Cardiac septum (tissue), 1 donor: Measurements from ENCODE around the gene VPS4B. TPM values are rescaled to one million over a fixed set of nuclear protein-coding genes. Genes with fewer than 3 reads are reported as not detected.
"Not testable (repeated sequence)": the region's sequence is repeated elsewhere in the genome, so short reads cannot be mapped to it uniquely, and the experiment has no call there.

Source experiments
- DNase-seq: peaks from one replicate; pipeline ENCODE4 v3.0.0-alpha.2; 2020; ENCODE audit warnings: low spot score
- intact Hi-C: fragments of 100-400 bp; cut with DNase I; formaldehyde crosslinking; loops from one replicate; pipeline ENCODE4 v1.14.0; 2022
- long read RNA-seq: library from polyadenylated mRNA; unstranded; transcript quantifications from one replicate; pipeline ENCODE4 v2.0.0, GENCODE V29; 2021
- total RNA-seq: library from RNA; stranded (reverse); fragmentation: NEBNext Ultra II Directional; extraction: Animal tissue kit (Norgen Biotek cat#: 25700); gene quantifications from one replicate; pipeline ENCODE4 v1.2.1, GENCODE V29; 2021
- donor health status: DM: no; HTN: no; CAD: no.

VPS4B gene
- 22.4 TPM for total RNA-seq
- long read RNA-seq, transcript VPS4B-201 (11 exons, 3,324 nt): major isoform, 37 of 43 reads
- long read RNA-seq, partial matches to known transcripts: 1 of 43 reads
- long read RNA-seq, other reads (novel, unspliced or antisense): 5 of 43 reads

- intact Hi-C loops: loop anchor here (1.0 kb wide), 1 partner anchor 56 kb away; no protein-coding TSS in a partner anchor
- peak; percentile 100 for DNase-seq
These were observed at the start of gene VPS4B for GRCh38 chr18:63422087-63422863. Gene VPS4B, minus strand, starts transcription at chr18:63422476. Its CDS starts 217 bp downstream, at chr18:63422259.

GRCh38 chr18:63470751-63471150, 48.5 kb upstream of the VPS4B start:
- intact Hi-C loops: no loop called here
- DNase-seq: no peak

- DNase-seq: no peak
- intact Hi-C loops: no loop called here
These were observed 46.3 kb upstream of the VPS4B start for GRCh38 chr18:63468575-63468974.

GRCh38 chr18:63467699-63468098, 45.4 kb upstream of the VPS4B start:
- DNase-seq: no peak
- intact Hi-C loops: no loop called here

GRCh38 chr18:63465059-63465458, 42.8 kb upstream of the VPS4B start:
- intact Hi-C loops: no loop called here
- no peak for DNase-seq

- intact Hi-C loops: no loop called here
- DNase-seq: no peak
These were observed 42.2 kb upstream of the VPS4B start for GRCh38 chr18:63464434-63464833.

GRCh38 chr18:63460414-63460813, 38.1 kb upstream of the VPS4B start:
- intact Hi-C loops: no loop called here

GRCh38 chr18:63457977-63458376, 35.7 kb upstream of the VPS4B start:
- intact Hi-C loops: no loop called here
- DNase-seq: no peak

More at GRCh38 chr18:63460414-63460813, 38.1 kb upstream of the VPS4B start:
- DNase-seq: no peak

- intact Hi-C loops: no loop called here
- DNase-seq: no peak
These were observed 32.2 kb upstream of the VPS4B start for GRCh38 chr18:63454497-63454896.

- DNase-seq, intact Hi-C loops: not testable (repeated sequence)
These were observed 30.5 kb upstream of the VPS4B start for GRCh38 chr18:63452751-63453150.

GRCh38 chr18:63451799-63452660, 29.8 kb upstream of the VPS4B start:
- DNase-seq: no peak

GRCh38 chr18:63449426-63449825, 27.1 kb upstream of the VPS4B start:
- no peak for DNase-seq
- intact Hi-C loops: no loop called here

More at GRCh38 chr18:63451799-63452660, 29.8 kb upstream of the VPS4B start:
- intact Hi-C loops: no loop called here

- DNase-seq: no peak
- intact Hi-C loops: no loop called here
These were observed 24.8 kb upstream of the VPS4B start for GRCh38 chr18:63447066-63447465.

- no peak for DNase-seq
- intact Hi-C loops: no loop called here
These were observed 24.0 kb upstream of the VPS4B start for GRCh38 chr18:63446266-63446665.

GRCh38 chr18:63445037-63445436, 22.8 kb upstream of the VPS4B start:
- no peak for DNase-seq
- intact Hi-C loops: no loop called here

- intact Hi-C loops: loop anchor here (5.0 kb wide), 1 partner anchor 312 kb away; no protein-coding TSS in a partner anchor
- no peak for DNase-seq
These were observed 22.3 kb upstream of the VPS4B start for GRCh38 chr18:63444580-63444979.

GRCh38 chr18:63443829-63444228, 21.6 kb upstream of the VPS4B start:
- DNase-seq: no peak
- intact Hi-C loops: loop anchor here (5.0 kb wide), 1 partner anchor 312 kb away; no protein-coding TSS in a partner anchor

- no peak for DNase-seq
- intact Hi-C loops: loop anchor here (5.0 kb wide), 1 partner anchor 309 kb away; no protein-coding TSS in a partner anchor
These were observed 18.6 kb upstream of the VPS4B start for GRCh38 chr18:63440881-63441280.

- intact Hi-C loops: loop anchor here (5.0 kb wide), 1 partner anchor 308 kb away; no protein-coding TSS in a partner anchor
- DNase-seq: no peak
These were observed 17.9 kb upstream of the VPS4B start for GRCh38 chr18:63440219-63440618.

- intact Hi-C loops: loop anchor here (1.0 kb wide), 1 partner anchor 94 kb away; no protein-coding TSS in a partner anchor
- no peak for DNase-seq
These were observed 17.1 kb upstream of the VPS4B start for GRCh38 chr18:63439334-63439733.
